BLaER1 (cell line): ENCODE data around the gene NAA30.
A peak's percentile ranks its signal among the peaks of the same experiment; 100 is the strongest.
"Not testable (repeated sequence)": the region's sequence is repeated elsewhere in the genome, so short reads cannot be mapped to it uniquely, and the experiment has no call there.

ENCODE experiments used
- H3K27ac ChIP-seq: shearing (Covaris generic); formaldehyde crosslinking; 2 replicates; pipeline ENCODE4 v1.8.1; 2022
- H3K27me3 ChIP-seq: shearing (Covaris generic); formaldehyde crosslinking; 2 replicates; pipeline ENCODE4 v1.8.1; 2022
- H3K36me3 ChIP-seq: shearing (Covaris generic); formaldehyde crosslinking; 2 replicates; pipeline ENCODE4 v1.8.1; 2022
- H3K4me1 ChIP-seq: shearing (Covaris generic); formaldehyde crosslinking; 2 replicates; pipeline ENCODE4 v1.8.1; 2022
- H3K4me2 ChIP-seq: shearing (Covaris generic); formaldehyde crosslinking; 2 replicates; pipeline ENCODE4 v1.8.1; 2022
- H3K4me3 ChIP-seq: shearing (Covaris generic); formaldehyde crosslinking; 2 replicates; pipeline ENCODE4 v1.8.1; 2022
- H3K9ac ChIP-seq: shearing (Covaris generic); formaldehyde crosslinking; 2 replicates; pipeline ENCODE4 v1.8.1; 2022
- H3K9me3 ChIP-seq: shearing (Covaris generic); formaldehyde crosslinking; 2 replicates; pipeline ENCODE4 v1.8.1; 2022
- H4K20me1 ChIP-seq: shearing (Covaris generic); formaldehyde crosslinking; 2 replicates; pipeline ENCODE4 v1.8.1; 2022
- Cebpa-rat ChIP-seq: shearing (Covaris generic); IDR thresholded peaks from 2 replicates; pipeline ENCODE4 v1.8.1; 2022

NAA30 gene

DNA sequence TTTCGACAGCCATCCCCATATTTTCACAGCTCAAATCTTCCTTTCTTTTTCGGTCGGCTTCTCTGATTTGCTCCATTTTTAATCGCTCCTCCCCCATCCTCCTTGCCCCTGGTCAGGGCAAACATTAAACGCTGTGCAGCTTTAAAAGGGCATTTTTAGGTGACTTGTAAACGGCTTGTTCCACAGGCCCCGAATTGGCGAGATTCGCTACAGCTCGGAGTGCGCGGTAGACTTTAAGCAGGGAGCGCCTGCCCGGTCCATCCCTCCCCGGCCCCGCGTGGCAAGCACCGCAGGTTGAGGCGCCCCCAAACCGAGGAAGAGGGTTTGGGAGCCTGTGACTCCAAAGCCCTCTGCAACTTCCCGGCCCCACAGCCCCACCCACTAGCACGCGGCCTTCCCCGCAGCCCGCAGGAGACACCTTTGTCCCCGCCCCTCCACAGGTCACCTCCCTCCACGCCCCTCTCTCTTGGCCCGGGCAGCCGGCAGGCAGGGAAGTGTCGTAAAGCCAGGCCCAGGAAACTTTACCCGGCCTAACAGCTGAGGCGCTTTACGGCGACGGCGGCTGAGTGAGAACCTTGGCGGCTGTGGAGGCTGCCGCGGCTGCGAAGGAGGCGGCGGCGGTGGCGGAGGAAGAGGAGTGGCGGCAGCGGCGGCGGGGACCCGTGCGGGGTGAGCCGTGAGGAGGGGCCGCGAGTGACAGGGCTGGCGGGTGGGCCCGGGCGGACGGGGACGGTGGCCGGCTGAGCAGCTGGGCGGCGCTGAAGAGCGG is at the start of gene NAA30:
NAA30 (plus strand) TSS at position 550 of the 769 bp plus-strand sequence. CDS start 372 bp downstream, outside the sequence.
- peak within 1 kb of the TSS; percentile 86 for H3K27ac ChIP-seq
- H3K27me3 ChIP-seq: no peaks in the 10 kb centered on the region
- H3K4me2 ChIP-seq: peak within 1 kb of the TSS; percentile 89
- TF ChIP-seq Cebpa-rat: no peak
- peak within 1 kb of the TSS; percentile 96 for H3K4me3 ChIP-seq
- H3K36me3 ChIP-seq: peaks cover 3% of the 10 kb centered on the region; the same call in 1 of the 2 replicates
- H4K20me1 ChIP-seq: peaks cover 44% of the 10 kb centered on the region
- peak within 1 kb of the TSS; percentile 90 for H3K9ac ChIP-seq
- peaks cover 36% of the 10 kb centered on the region for H3K4me1 ChIP-seq
- no peaks in the 10 kb centered on the region for H3K9me3 ChIP-seq

DNA sequence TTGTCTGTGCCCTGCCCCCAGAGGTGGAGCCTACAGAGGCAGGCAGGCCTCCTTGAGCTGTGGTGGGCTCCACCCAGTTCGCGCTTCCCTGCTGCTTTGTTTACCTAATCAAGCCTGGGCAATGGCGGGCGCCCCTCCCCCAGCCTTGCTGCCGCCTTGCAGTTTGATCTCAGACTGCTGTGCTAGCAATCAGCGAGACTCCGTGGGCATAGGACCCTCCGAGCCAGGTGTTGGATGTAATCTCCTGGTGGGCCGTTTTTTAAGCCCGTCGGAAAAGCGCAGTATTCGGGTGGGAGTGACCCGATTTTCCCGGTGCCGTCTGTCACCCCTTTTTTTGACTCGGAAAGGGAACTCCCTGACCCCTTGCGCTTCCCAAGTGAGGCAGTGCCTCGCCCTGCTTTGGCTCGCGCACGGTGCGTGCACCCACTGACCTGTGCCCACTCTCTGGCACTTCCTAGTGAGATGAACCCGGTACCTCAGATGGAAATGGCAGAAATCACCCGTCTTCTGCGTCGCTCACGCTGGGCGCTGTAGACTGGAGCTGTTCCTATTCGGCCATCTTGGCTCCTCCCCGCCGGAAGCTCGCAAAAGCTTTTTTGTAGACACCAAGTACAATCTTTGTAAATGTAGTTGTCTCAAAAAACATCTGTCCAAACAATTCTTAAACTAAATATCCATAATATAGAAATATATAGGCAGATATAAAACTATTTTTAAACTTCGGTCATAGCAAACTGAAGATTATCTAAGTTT is 46.7 kb upstream of the NAA30 start:
- not testable (repeated sequence) for H3K4me1 ChIP-seq, H3K9ac ChIP-seq, H3K27ac ChIP-seq, H3K36me3 ChIP-seq, H4K20me1 ChIP-seq, H3K4me3 ChIP-seq, H3K9me3 ChIP-seq, H3K27me3 ChIP-seq, H3K4me2 ChIP-seq

DNA sequence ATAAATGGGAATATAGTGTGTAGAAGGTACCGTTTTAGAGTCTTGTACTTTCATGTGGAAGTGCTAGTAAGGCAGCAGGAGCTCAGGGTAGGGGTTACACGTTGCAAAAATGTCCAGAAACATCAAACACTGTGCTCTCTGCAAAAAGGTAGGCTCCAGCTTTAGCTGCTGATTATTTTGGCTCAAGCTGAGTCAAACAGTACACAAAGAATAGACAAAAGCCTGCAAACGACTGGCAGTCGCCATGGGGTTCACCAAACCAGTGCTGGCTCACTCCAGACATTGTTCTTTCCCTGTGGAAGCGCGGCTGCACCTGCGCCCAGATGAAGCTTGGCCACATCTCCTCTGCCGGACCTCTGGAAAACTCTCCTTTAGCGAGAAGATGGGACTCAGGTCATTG is 45.3 kb upstream of the NAA30 start:
- Histone ChIP-seq H3K27ac (no peak overlapping the region), H3K9ac (no peak overlapping the region), H3K4me3 (no peak overlapping the region), H4K20me1 (no peaks in the 10 kb centered on the region), H3K4me1 (no peaks in the 10 kb centered on the region), H3K9me3 (no peaks in the 10 kb centered on the region), H3K36me3 (no peaks in the 10 kb centered on the region), H3K4me2 (no peak overlapping the region), H3K27me3 (no peaks in the 10 kb centered on the region)
- no peak for TF ChIP-seq Cebpa-rat

DNA sequence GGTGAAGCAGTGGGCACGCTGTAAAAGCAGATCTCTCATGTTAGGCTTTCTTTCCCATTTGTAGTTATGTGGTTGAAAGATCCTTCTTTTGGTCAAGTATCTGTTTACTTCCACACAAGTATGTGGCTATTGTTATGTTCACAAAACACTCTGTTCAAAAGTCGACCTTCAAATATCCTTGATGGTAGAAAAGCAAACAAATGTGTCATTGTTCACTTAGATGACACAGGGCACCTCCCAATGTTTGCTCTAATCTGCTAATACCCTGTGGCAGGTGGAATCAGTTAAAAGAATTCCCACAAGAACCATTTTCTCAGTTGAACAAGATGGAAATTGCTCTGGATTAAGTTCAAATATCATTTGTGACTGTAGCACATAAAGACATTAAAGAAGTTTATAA is 43.6 kb upstream of the NAA30 start:
- Histone ChIP-seq H3K27me3 (no peaks in the 10 kb centered on the region), H3K36me3 (no peaks in the 10 kb centered on the region), H3K4me1 (no peaks in the 10 kb centered on the region), H3K27ac (no peak overlapping the region), H3K4me3 (no peak overlapping the region), H3K4me2 (no peak overlapping the region), H4K20me1 (no peaks in the 10 kb centered on the region), H3K9me3 (no peaks in the 10 kb centered on the region), H3K9ac (no peak overlapping the region)
- TF ChIP-seq Cebpa-rat: no peak

DNA sequence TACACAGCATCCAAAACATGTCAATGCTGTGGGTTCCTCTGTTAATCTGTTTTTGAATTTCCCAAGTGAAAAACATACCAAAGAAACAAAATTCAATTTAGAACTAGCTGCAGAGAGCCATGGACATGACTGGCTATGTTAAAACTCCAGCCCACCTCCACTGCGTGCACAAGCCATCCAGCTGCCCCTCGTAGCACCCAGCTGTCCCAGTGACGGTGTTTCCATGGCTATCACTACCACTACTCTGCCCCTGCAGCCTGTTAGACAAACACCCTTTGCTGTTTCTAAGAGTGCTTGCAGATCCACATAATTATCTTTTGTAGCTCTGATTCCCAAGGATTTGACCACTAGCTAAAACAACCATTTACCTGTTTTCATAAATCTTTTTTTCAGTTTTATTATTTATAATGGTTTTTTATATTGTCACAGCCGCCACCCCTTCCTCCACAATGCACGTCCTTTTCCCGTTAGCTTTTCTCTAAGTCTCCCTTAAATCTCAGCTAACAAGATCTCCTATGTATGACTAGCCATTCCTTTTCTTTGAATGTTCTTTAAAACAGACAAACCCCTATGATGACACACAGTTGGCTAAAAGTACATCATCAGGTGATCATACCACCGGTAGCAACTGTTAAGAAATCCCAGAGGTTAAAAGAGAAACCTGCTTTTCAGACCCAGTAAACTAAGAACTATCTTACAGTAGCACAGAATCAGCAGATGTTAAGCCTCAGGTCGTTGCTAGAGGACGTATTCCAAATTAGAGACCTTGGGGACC is 37.8 kb upstream of the NAA30 start:
- H3K27me3 ChIP-seq: no peaks in the 10 kb centered on the region
- H3K9me3 ChIP-seq: no peaks in the 10 kb centered on the region
- no peaks in the 10 kb centered on the region for H4K20me1 ChIP-seq
- no peak overlapping the region for H3K9ac ChIP-seq
- no peak for TF ChIP-seq Cebpa-rat
- H3K4me1 ChIP-seq: no peaks in the 10 kb centered on the region
- H3K36me3 ChIP-seq: no peaks in the 10 kb centered on the region
- H3K27ac ChIP-seq: no peak overlapping the region
- no peak overlapping the region for H3K4me3 ChIP-seq
- no peak overlapping the region for H3K4me2 ChIP-seq

DNA sequence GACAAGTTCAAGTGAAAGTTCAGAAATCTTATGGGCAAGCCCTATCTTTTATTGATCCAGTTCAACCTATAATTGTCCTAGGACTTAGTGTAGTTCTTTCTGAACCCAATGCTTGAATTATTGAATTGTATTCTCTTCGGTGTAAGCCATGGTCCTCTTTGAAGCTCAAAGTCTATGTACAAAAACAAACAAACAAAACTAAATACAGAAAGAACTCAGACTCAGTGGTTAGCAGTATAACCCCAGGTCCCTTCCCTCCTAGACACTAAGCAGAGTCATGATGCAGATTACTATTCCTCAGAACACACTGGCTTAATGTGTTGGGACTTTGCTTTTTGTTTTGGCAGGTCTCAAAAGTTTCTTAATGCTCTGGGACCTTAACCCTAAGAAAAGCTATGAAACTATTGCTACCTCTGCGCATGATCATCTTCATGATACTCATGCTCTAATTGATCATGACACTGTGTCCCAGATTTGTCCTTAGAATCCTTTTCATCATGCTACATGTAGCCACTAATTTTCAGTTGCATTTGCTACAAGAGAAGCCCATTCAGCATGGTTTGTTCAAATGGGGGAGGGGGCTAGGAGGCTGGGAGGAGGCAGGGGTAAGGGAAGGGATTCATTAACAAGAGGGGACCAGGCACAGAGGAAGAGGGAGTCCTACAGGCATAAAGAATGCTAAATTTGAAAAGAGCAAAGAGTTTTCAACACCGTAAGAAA is 35.1 kb upstream of the NAA30 start:
- Histone ChIP-seq H3K9me3 (no peaks in the 10 kb centered on the region), H3K27me3 (no peaks in the 10 kb centered on the region), H3K4me2 (no peak overlapping the region)

DNA sequence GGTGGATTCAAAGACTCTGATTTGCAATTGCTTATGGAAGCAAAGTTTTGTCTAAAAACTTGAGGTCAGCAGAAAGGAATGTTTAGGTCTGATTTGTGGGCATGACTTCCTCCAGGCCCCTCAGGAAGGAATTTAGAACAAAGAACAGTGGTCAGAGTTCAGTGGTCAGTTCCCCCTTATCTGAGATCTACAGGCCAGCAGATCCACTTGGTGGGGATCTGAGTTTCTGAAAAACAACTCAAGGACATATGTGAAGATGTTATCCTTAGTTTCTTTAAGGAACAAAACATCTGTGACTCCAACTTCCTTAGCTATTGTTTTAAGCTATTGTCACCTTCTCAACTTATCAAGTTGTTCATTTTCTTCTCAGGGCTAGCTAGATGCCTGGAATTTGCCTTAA is 28.0 kb upstream of the NAA30 start:
- Histone ChIP-seq H3K27me3 (no peaks in the 10 kb centered on the region), H3K9me3 (no peaks in the 10 kb centered on the region), H3K9ac (no peak overlapping the region), H3K27ac (no peak overlapping the region), H3K4me1 (no peaks in the 10 kb centered on the region), H3K4me3 (no peak overlapping the region), H3K4me2 (no peak overlapping the region), H3K36me3 (no peaks in the 10 kb centered on the region), H4K20me1 (no peaks in the 10 kb centered on the region)
- TF ChIP-seq Cebpa-rat: no peak

More for the DNA sequence above, 35.1 kb upstream of the NAA30 start:
- Histone ChIP-seq H4K20me1 (no peaks in the 10 kb centered on the region), H3K27ac (no peak overlapping the region), H3K4me1 (no peaks in the 10 kb centered on the region), H3K36me3 (no peaks in the 10 kb centered on the region), H3K9ac (no peak overlapping the region), H3K4me3 (no peak overlapping the region)
- no peak for TF ChIP-seq Cebpa-rat

DNA sequence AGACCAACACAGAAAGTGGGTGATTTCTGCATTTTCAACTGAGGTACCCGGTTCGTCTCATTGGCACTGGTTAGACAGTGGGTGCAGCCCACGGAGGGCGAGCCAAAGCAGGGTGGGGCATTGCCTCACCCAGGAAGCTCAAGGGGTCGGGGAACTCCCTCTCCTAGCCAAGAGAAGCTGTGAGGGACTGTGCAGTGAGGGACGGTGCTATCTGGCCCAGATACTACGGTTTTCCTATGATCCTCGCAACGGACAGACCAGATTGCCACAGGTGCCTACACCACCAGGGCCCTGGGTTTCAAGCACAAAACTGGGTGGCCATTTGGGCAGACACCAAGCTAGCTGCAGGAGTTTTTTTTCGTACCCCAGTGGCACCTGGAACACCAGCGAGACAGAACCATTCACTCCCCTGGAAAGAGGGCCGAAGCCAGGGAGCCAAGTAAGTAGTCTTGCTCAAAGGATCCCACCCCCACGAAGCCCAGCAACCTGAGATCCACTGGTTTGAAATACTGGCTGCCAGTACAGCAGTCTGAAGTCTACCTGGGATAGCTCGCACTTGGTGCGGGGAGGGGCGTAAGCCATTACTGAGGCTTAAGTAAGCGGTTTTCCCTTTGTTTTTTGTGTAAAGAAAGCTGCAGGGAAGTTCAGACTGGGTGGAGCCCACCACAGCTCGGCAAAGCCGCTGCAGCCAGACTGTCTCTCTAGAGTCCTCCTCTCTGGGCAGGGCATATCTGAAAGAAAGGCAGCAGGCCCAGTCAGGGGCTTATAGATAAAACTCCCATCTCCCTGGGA is 25.5 kb upstream of the NAA30 start:
- Histone ChIP-seq H3K9me3 (peaks cover 4% of the 10 kb centered on the region; the same call in 1 of the 2 replicates), H3K4me2 (no peak overlapping the region), H4K20me1 (no peaks in the 10 kb centered on the region), H3K9ac (no peak overlapping the region), H3K4me3 (no peak overlapping the region), H3K36me3 (no peaks in the 10 kb centered on the region), H3K4me1 (no peaks in the 10 kb centered on the region), H3K27me3 (no peaks in the 10 kb centered on the region), H3K27ac (no peak overlapping the region)
- TF ChIP-seq Cebpa-rat: no peak

DNA sequence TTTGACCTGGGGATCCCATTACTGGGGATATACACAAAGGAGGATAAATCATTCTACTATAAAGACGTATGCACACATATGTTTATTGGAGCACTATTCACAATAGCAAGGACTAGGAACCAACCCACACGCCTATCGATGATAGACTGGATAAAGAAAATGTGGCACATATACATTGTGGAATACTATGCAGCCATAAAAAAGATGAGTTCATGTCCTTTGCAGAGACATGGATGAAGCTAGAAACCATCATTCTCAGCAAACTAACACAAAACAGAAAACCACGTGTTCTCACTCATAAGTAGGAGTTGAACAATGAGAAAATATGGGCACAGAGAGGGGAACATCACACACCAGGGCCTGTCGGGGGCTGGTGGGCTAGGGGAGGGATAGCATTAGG is 20.2 kb upstream of the NAA30 start:
- not testable (repeated sequence) for H3K27ac ChIP-seq, H3K9me3 ChIP-seq, H4K20me1 ChIP-seq, H3K4me2 ChIP-seq, H3K9ac ChIP-seq, H3K36me3 ChIP-seq, H3K27me3 ChIP-seq, H3K4me1 ChIP-seq, H3K4me3 ChIP-seq
